Neuronal stem cell (in vitro differentiated cells): ENCODE results near the gene HEPHL1. TPM values are rescaled to one million over a fixed set of nuclear protein-coding genes. Genes with fewer than 3 reads are reported as not detected.
"Not testable (repeated sequence)": the region's sequence is repeated elsewhere in the genome, so short reads cannot be mapped to it uniquely, and the experiment has no call there.

Source experiments
- DNase-seq: peaks from one replicate; pipeline ENCODE4 v3.0.0-alpha.2; 2013; ENCODE audit warnings: low spot score
- H2AFZ ChIP-seq: one replicate; pipeline ENCODE4 v1.6.1; 2013; ENCODE audit warnings: mild to moderate bottlenecking, low read length, inconsistent platforms
- H2AK5ac ChIP-seq: 2 replicates; pipeline ENCODE4 v1.6.1; 2013; ENCODE audit warnings: low read depth, mild to moderate bottlenecking, inconsistent platforms, low read length, moderate library complexity, mixed read lengths
- H2BK120ac ChIP-seq: 2 replicates; pipeline ENCODE4 v1.6.1; 2013; ENCODE audit warnings: low read depth, mild to moderate bottlenecking, inconsistent platforms, low read length, moderate library complexity, mixed read lengths
- H2BK12ac ChIP-seq: one replicate; pipeline ENCODE4 v1.6.1; 2013; ENCODE audit warnings: low read length, inconsistent platforms
- H2BK15ac ChIP-seq: 2 replicates; pipeline ENCODE4 v1.6.1; 2013; ENCODE audit warnings: mild to moderate bottlenecking, low read length, inconsistent platforms, mixed read lengths
- H2BK5ac ChIP-seq: one replicate; pipeline ENCODE4 v1.6.1; 2013; ENCODE audit warnings: inconsistent platforms, mild to moderate bottlenecking, low read length, moderate library complexity
- H3K14ac ChIP-seq: one replicate; pipeline ENCODE4 v1.6.1; 2013; ENCODE audit warnings: low read length, inconsistent platforms
- H3K18ac ChIP-seq: 2 replicates; pipeline ENCODE4 v1.6.1; 2013; ENCODE audit warnings: low read length, inconsistent platforms
- H3K23ac ChIP-seq: 2 replicates; pipeline ENCODE4 v1.6.1; 2013; ENCODE audit warnings: low read depth, mild to moderate bottlenecking, mixed read lengths, low read length, inconsistent platforms; ENCODE audit not compliant: poor library complexity
- H3K27ac ChIP-seq: replicated peaks from 3 replicates; pipeline ENCODE4 v1.5.1; 2013; ENCODE audit warnings: low read length, inconsistent platforms
- H3K27me3 ChIP-seq, 3 experiments: 2 replicates each; pipeline ENCODE4 v1.6.1; 2013; ENCODE audit warnings: low read length in 3 of 3, mild to moderate bottlenecking in 2 of 3, inconsistent platforms in 1 of 3, low read depth in 1 of 3, mixed read lengths in 1 of 3, moderate library complexity in 1 of 3; ENCODE audit not compliant: control insufficient read depth in 3 of 3, insufficient read depth in 3 of 3
- H3K36me3 ChIP-seq, 2 donors: replicated peaks in 1 of 2; 2 replicates each; pipeline ENCODE4 v1.6.1; 2013; ENCODE audit warnings: low read length in 2 of 2; ENCODE audit not compliant: control insufficient read depth in 2 of 2, insufficient read depth in 2 of 2
- H3K4ac ChIP-seq: 2 replicates; pipeline ENCODE4 v1.6.1; 2013; ENCODE audit warnings: inconsistent platforms, mild to moderate bottlenecking, low read length, moderate library complexity
- H3K4me1 ChIP-seq, 2 donors: 1 replicate in 1 of 2; 2 replicates in 1 of 2; pipeline ENCODE4 v1.6.1; 2013; ENCODE audit warnings: low read length in 2 of 2, low read depth in 1 of 2; ENCODE audit not compliant: control insufficient read depth in 2 of 2, insufficient read depth in 1 of 2
- H3K4me2 ChIP-seq: one replicate; pipeline ENCODE4 v1.6.1; 2013; ENCODE audit warnings: mild to moderate bottlenecking, low read length, inconsistent platforms; ENCODE audit not compliant: insufficient read depth, poor library complexity, severe bottlenecking
- H3K4me3 ChIP-seq, 2 donors: 2 replicates each; pipeline ENCODE4 v1.5.1; 2013; ENCODE audit warnings: low read length in 2 of 2, mild to moderate bottlenecking in 2 of 2, inconsistent platforms in 1 of 2, moderate library complexity in 1 of 2
- H3K79me1 ChIP-seq: one replicate; pipeline ENCODE4 v1.6.1; 2013; ENCODE audit warnings: low read depth, mild to moderate bottlenecking, inconsistent platforms, low read length, moderate library complexity
- H3K9ac ChIP-seq: one replicate; pipeline ENCODE4 v1.6.1; 2013; ENCODE audit warnings: mild to moderate bottlenecking, low read depth, low read length, inconsistent platforms; ENCODE audit not compliant: poor library complexity
- H3K9me3 ChIP-seq, 2 donors: replicated peaks in 1 of 2; 2 replicates each; pipeline versions ENCODE3 to v1.6.1; 2013; ENCODE audit warnings: low read length in 2 of 2, mild to moderate bottlenecking in 2 of 2, inconsistent platforms in 1 of 2, low read depth in 1 of 2, mixed read lengths in 1 of 2, moderate library complexity in 1 of 2; ENCODE audit not compliant: control insufficient read depth in 2 of 2, insufficient read depth in 1 of 2
- H4K8ac ChIP-seq: one replicate; pipeline ENCODE4 v1.6.1; 2013; ENCODE audit warnings: low read depth, mild to moderate bottlenecking, inconsistent platforms, low read length, moderate library complexity
- H4K91ac ChIP-seq: one replicate; pipeline ENCODE4 v1.6.1; 2013; ENCODE audit warnings: low read length, low read depth, mild to moderate bottlenecking, inconsistent platforms; ENCODE audit not compliant: poor library complexity
- WGBS, 2 donors: extraction: QIAGEN DNeasy Blood & Tissue Kit; methylation state at CpG; one replicate each; pipeline ENCODE4 v1.1.7; 2013; ENCODE audit warnings: missing lambda C conversion rate in 2 of 2, mixed read lengths in 1 of 2; ENCODE audit not compliant: insufficient read length in 2 of 2, insufficient replicate concordance in 1 of 2; ENCODE audit errors: extremely low coverage in 2 of 2; 5-methylcytosine and 5-hydroxymethylcytosine counted together
- polyA plus RNA-seq, 2 experiments: library from polyadenylated mRNA; stranded (reverse); fragments of 200-250 nt; gene quantifications; one replicate each; pipeline ENCODE4 v1.2.3, GENCODE V29; 2013

HEPHL1 gene
- 0.01 TPM for polyA plus RNA-seq (2013, experiment 1 of 2)
- 0.01 TPM for polyA plus RNA-seq (2013, experiment 2 of 2)

- Histone ChIP-seq H2BK15ac (no peak within 1 kb of the TSS), H3K27me3 (no peaks in the 10 kb centered on the region), H2AK5ac (no peak within 1 kb of the TSS), H3K23ac (no peak within 1 kb of the TSS), H3K9ac (no peak within 1 kb of the TSS), H3K9me3 (no peaks in the 10 kb centered on the region), H2BK12ac (no peak within 1 kb of the TSS), H3K4me2 (no peak within 1 kb of the TSS), H4K91ac (no peak within 1 kb of the TSS), H3K18ac (no peak within 1 kb of the TSS), H3K4me3 (no peak within 1 kb of the TSS), H3K36me3 (no peaks in the 10 kb centered on the region), H4K8ac (no peak within 1 kb of the TSS), H3K27ac (no peak within 1 kb of the TSS), H2BK120ac (no peak within 1 kb of the TSS), H3K4me1 (no peaks in the 10 kb centered on the region), H3K4ac (no peak within 1 kb of the TSS), H3K14ac (no peak within 1 kb of the TSS), H2BK5ac (no peak within 1 kb of the TSS), H2AFZ (no peak within 1 kb of the TSS), H3K79me1 (no peaks in the 10 kb centered on the region)
- 100% methylated on average over 1 of the region's 11 CpGs; no CpG with 5 or more reads in 1 of the 2 donors for WGBS, 2 donors
- no peak for DNase-seq
Observed at GRCh38 chr11:94020777-94021481, at the start of gene HEPHL1. Gene HEPHL1, plus strand, starts transcription at chr11:94021354. Its CDS starts 15 bp downstream, at chr11:94021369.

- no peak for DNase-seq
- Histone ChIP-seq H2BK12ac (no peak overlapping the region), H3K27me3 (no peaks in the 10 kb centered on the region), H3K36me3 (no peaks in the 10 kb centered on the region), H4K91ac (no peak overlapping the region), H2AFZ (no peak overlapping the region), H3K79me1 (no peaks in the 10 kb centered on the region), H3K4ac (no peak overlapping the region), H3K18ac (no peak overlapping the region), H3K4me2 (no peak overlapping the region), H2BK120ac (no peak overlapping the region), H3K27ac (no peak overlapping the region), H4K8ac (no peak overlapping the region), H3K14ac (no peak overlapping the region), H2BK5ac (no peak overlapping the region), H3K9me3 (peaks cover 0 to 2% of the 10 kb centered on the region in 2 donors), H3K4me3 (no peak overlapping the region), H2AK5ac (no peak overlapping the region), H2BK15ac (no peak overlapping the region), H3K4me1 (no peaks in the 10 kb centered on the region), H3K23ac (no peak overlapping the region), H3K9ac (no peak overlapping the region)
- WGBS, 2 donors, result no CpG with 5 or more reads among the region's 2 CpGs
Observed at GRCh38 chr11:93972790-93973189, 48.4 kb upstream of the HEPHL1 start.

- no CpG with 5 or more reads among the region's 7 CpGs for WGBS, 2 donors
- not testable (repeated sequence) for DNase-seq
Observed at GRCh38 chr11:93973322-93974051, 47.7 kb upstream of the HEPHL1 start.

GRCh38 chr11:93974759-93975158 is 46.4 kb upstream of the HEPHL1 start:
- Histone ChIP-seq H3K4me3 (no peak overlapping the region), H3K27ac (no peak overlapping the region), H3K79me1 (no peaks in the 10 kb centered on the region), H4K91ac (no peak overlapping the region), H3K14ac (no peak overlapping the region), H3K4ac (no peak overlapping the region), H2BK15ac (no peak overlapping the region), H2BK5ac (no peak overlapping the region), H2BK12ac (no peak overlapping the region), H3K36me3 (no peaks in the 10 kb centered on the region), H2AFZ (no peak overlapping the region), H3K23ac (no peak overlapping the region), H3K27me3 (no peaks in the 10 kb centered on the region), H2AK5ac (no peak overlapping the region), H4K8ac (no peak overlapping the region), H3K9me3 (peaks cover 0 to 2% of the 10 kb centered on the region in 2 donors), H3K18ac (no peak overlapping the region), H3K4me2 (no peak overlapping the region), H3K9ac (no peak overlapping the region), H3K4me1 (no peaks in the 10 kb centered on the region), H2BK120ac (no peak overlapping the region)
- no peak for DNase-seq

More at GRCh38 chr11:93973322-93974051, 47.7 kb upstream of the HEPHL1 start:
- not testable (repeated sequence) for H3K4me1 ChIP-seq, H2BK12ac ChIP-seq, H3K9me3 ChIP-seq, H2BK15ac ChIP-seq, H3K27me3 ChIP-seq, H3K9ac ChIP-seq, H2BK120ac ChIP-seq, H3K23ac ChIP-seq, H3K4me2 ChIP-seq, H3K18ac ChIP-seq, H4K8ac ChIP-seq, H3K27ac ChIP-seq, H3K4ac ChIP-seq, H2BK5ac ChIP-seq, H3K14ac ChIP-seq, H4K91ac ChIP-seq, H2AFZ ChIP-seq, H3K4me3 ChIP-seq, H3K79me1 ChIP-seq, H3K36me3 ChIP-seq, H2AK5ac ChIP-seq
